ENCODE results near the gene TLR1.

The TLR1 gene

GRCh38 chr4:38834570-38834969, 30.0 kb upstream of the TLR1 start:
- DNase-seq (ENCODE audit: extremely low spot score) = no peak
- TF ChIP-seq ARNT (IDR thresholded peaks at IDR 0.05) (no peak), L3MBTL2 (conservative IDR thresholded peaks at IDR 0.05) (no peak), PKNOX1 (IDR thresholded peaks at IDR 0.05) (no peak), FOXM1 (IDR thresholded peaks at IDR 0.05; ENCODE audit: borderline replicate concordance) (no peak), LEF1 (IDR thresholded peaks at IDR 0.05; ENCODE audit: borderline replicate concordance) (no peak), FOXA1 (IDR thresholded peaks at IDR 0.05) (no peak), CTBP1 (IDR thresholded peaks at IDR 0.05; ENCODE audit: borderline replicate concordance) (no peak), FOXK2 (IDR thresholded peaks at IDR 0.05) (no peak), ZNF384 (IDR thresholded peaks at IDR 0.05) (no peak), NFRKB (IDR thresholded peaks at IDR 0.05) (no peak), HDGF (IDR thresholded peaks at IDR 0.05; ENCODE audit: borderline replicate concordance) (no peak), TARDBP (IDR thresholded peaks at IDR 0.05) (no peak), SP1 (IDR thresholded peaks at IDR 0.05) (no peak)
- ChIA-PET CTCF (interaction anchor here (0.5 to 0.6 kb wide), 2 partner anchors 15 to 392 kb away, joined by 3 to 7 read pairs; no protein-coding TSS in a partner anchor), POLR2A (no interaction called here)

- TF ChIP-seq PKNOX1 (IDR thresholded peaks at IDR 0.05) (no peak), BHLHE40 (IDR thresholded peaks at IDR 0.05; ENCODE audit: borderline replicate concordance) (no peak), CTBP1 (IDR thresholded peaks at IDR 0.05; ENCODE audit: borderline replicate concordance) (no peak), TARDBP (IDR thresholded peaks at IDR 0.05) (no peak), HDGF (IDR thresholded peaks at IDR 0.05; ENCODE audit: borderline replicate concordance) (no peak), ELF4 (IDR thresholded peaks at IDR 0.05) (no peak), L3MBTL2 (conservative IDR thresholded peaks at IDR 0.05) (no peak), ZNF384 (IDR thresholded peaks at IDR 0.05) (no peak), SP1 (IDR thresholded peaks at IDR 0.05) (no peak), NFRKB (IDR thresholded peaks at IDR 0.05) (no peak), FOXM1 (IDR thresholded peaks at IDR 0.05; ENCODE audit: borderline replicate concordance) (no peak)
- DNase-seq (ENCODE audit: extremely low spot score) = no peak
- ChIA-PET CTCF (no interaction called here), POLR2A (no interaction called here)
These were observed 28.3 kb upstream of the TLR1 start for GRCh38 chr4:38832624-38833528.

GRCh38 chr4:38832206-38832605, 27.6 kb upstream of the TLR1 start:
- no peak for TF ChIP-seq NFRKB (IDR thresholded peaks at IDR 0.05)
- TF ChIP-seq CTBP1 (IDR thresholded peaks at IDR 0.05; ENCODE audit: borderline replicate concordance) = no peak
- no peak for TF ChIP-seq HDGF (IDR thresholded peaks at IDR 0.05; ENCODE audit: borderline replicate concordance)
- no peak for TF ChIP-seq SP1 (IDR thresholded peaks at IDR 0.05)
- no peak for TF ChIP-seq LEF1 (IDR thresholded peaks at IDR 0.05; ENCODE audit: borderline replicate concordance)
- no peak for TF ChIP-seq PKNOX1 (IDR thresholded peaks at IDR 0.05)
- no peak for TF ChIP-seq FOXM1 (IDR thresholded peaks at IDR 0.05; ENCODE audit: borderline replicate concordance)
- TF ChIP-seq ARNT (IDR thresholded peaks at IDR 0.05) = no peak
- TF ChIP-seq BHLHE40 (IDR thresholded peaks at IDR 0.05; ENCODE audit: borderline replicate concordance) = no peak
- no peak for TF ChIP-seq L3MBTL2 (conservative IDR thresholded peaks at IDR 0.05)
- TF ChIP-seq TARDBP (IDR thresholded peaks at IDR 0.05) = no peak
- no peak for TF ChIP-seq SUZ12 (IDR thresholded peaks at IDR 0.05)
- TF ChIP-seq ZNF384 (IDR thresholded peaks at IDR 0.05) = no peak
- no peak for TF ChIP-seq ELF4 (IDR thresholded peaks at IDR 0.05)
- TF ChIP-seq FOXA1 (IDR thresholded peaks at IDR 0.05) = no peak
- no peak for TF ChIP-seq FOXK2 (IDR thresholded peaks at IDR 0.05)
- ChIA-PET POLR2A (no interaction called here), CTCF (no interaction called here)
- DNase-seq (ENCODE audit: extremely low spot score) = no peak

GRCh38 chr4:38831653-38832052, 27.1 kb upstream of the TLR1 start:
- CTCF ChIA-PET = interaction anchor here (0.7 kb wide), 1 partner anchor 746 kb away, joined by 5 read pairs; no protein-coding TSS in a partner anchor
- TF ChIP-seq ARNT (IDR thresholded peaks at IDR 0.05) = no peak
- TF ChIP-seq BHLHE40 (IDR thresholded peaks at IDR 0.05; ENCODE audit: borderline replicate concordance) = no peak
- no peak for TF ChIP-seq FOXA1 (IDR thresholded peaks at IDR 0.05)
- no peak for TF ChIP-seq SUZ12 (IDR thresholded peaks at IDR 0.05)
- no peak for TF ChIP-seq SP1 (IDR thresholded peaks at IDR 0.05)
- no peak for TF ChIP-seq TARDBP (IDR thresholded peaks at IDR 0.05)
- TF ChIP-seq NFRKB (IDR thresholded peaks at IDR 0.05) = no peak
- TF ChIP-seq FOXM1 (IDR thresholded peaks at IDR 0.05; ENCODE audit: borderline replicate concordance) = no peak
- no peak for TF ChIP-seq ZNF384 (IDR thresholded peaks at IDR 0.05)
- no peak for TF ChIP-seq PKNOX1 (IDR thresholded peaks at IDR 0.05)
- no peak for TF ChIP-seq ELF4 (IDR thresholded peaks at IDR 0.05)
- no peak for TF ChIP-seq HDGF (IDR thresholded peaks at IDR 0.05; ENCODE audit: borderline replicate concordance)
- no peak for TF ChIP-seq LEF1 (IDR thresholded peaks at IDR 0.05; ENCODE audit: borderline replicate concordance)
- no peak for TF ChIP-seq CTBP1 (IDR thresholded peaks at IDR 0.05; ENCODE audit: borderline replicate concordance)
- TF ChIP-seq FOXK2 (IDR thresholded peaks at IDR 0.05) = no peak
- TF ChIP-seq L3MBTL2 (conservative IDR thresholded peaks at IDR 0.05) = no peak
- POLR2A ChIA-PET = no interaction called here
- no peak for DNase-seq (ENCODE audit: extremely low spot score)

- CTCF ChIA-PET = interaction anchor here (2.4 kb wide), 1 partner anchor 32 kb away, joined by 7 read pairs; no protein-coding TSS in a partner anchor
- POLR2A ChIA-PET = no interaction called here
- TF ChIP-seq SUZ12 (IDR thresholded peaks at IDR 0.05) (no peak), LEF1 (IDR thresholded peaks at IDR 0.05; ENCODE audit: borderline replicate concordance) (no peak), SP1 (IDR thresholded peaks at IDR 0.05) (no peak), ARNT (IDR thresholded peaks at IDR 0.05) (no peak), FOXK2 (IDR thresholded peaks at IDR 0.05) (no peak), HDGF (IDR thresholded peaks at IDR 0.05; ENCODE audit: borderline replicate concordance) (no peak), NFRKB (IDR thresholded peaks at IDR 0.05) (no peak), ELF4 (IDR thresholded peaks at IDR 0.05) (no peak), CTBP1 (IDR thresholded peaks at IDR 0.05; ENCODE audit: borderline replicate concordance) (no peak), L3MBTL2 (conservative IDR thresholded peaks at IDR 0.05) (no peak), FOXM1 (IDR thresholded peaks at IDR 0.05; ENCODE audit: borderline replicate concordance) (no peak), ZNF384 (IDR thresholded peaks at IDR 0.05) (no peak), FOXA1 (IDR thresholded peaks at IDR 0.05) (no peak), BHLHE40 (IDR thresholded peaks at IDR 0.05; ENCODE audit: borderline replicate concordance) (no peak), TARDBP (IDR thresholded peaks at IDR 0.05) (no peak), PKNOX1 (IDR thresholded peaks at IDR 0.05) (no peak)
- DNase-seq (ENCODE audit: extremely low spot score) = no peak
These were observed 24.6 kb upstream of the TLR1 start for GRCh38 chr4:38829237-38829636.
